SK-N-SH treated with all-trans-retinoic acid at 6 μM for 48 hours (cell line): ENCODE measurements around the gene ENDOD1.

Experiments used
- ATAC-seq: fragments of 200-7000 bp; cut with Tn5 transposase; 3 replicates; pipeline ENCODE4 v1.9.1; 2020; ENCODE audit warnings: mild to moderate bottlenecking, moderate library complexity
- ARNTL ChIP-seq: fragments of 450-650 bp; formaldehyde crosslinking; IDR thresholded peaks from 2 replicates; pipeline ENCODE4 v1.5.0; 2020; ENCODE audit warnings: low read depth, mild to moderate bottlenecking, moderate library complexity, borderline replicate concordance
- BACH2 ChIP-seq: fragments of 250-450 bp; sonication (Bioruptor Pico); IDR thresholded peaks from 2 replicates; pipeline ENCODE4 v1.9.0; 2021; ENCODE audit warnings: mild to moderate bottlenecking, borderline replicate concordance
- CREB5 ChIP-seq: fragments of 250-450 bp; sonication (Bioruptor Pico); IDR thresholded peaks from 2 replicates; pipeline ENCODE4 v1.5.1; 2020; ENCODE audit warnings: low read depth, mild to moderate bottlenecking, moderate library complexity
- CSDC2 ChIP-seq: fragments of 250-450 bp; sonication (Bioruptor Pico); IDR thresholded peaks from 2 replicates; pipeline ENCODE4 v1.5.0; 2020; ENCODE audit warnings: mild to moderate bottlenecking, moderate library complexity
- CSRNP3 ChIP-seq: fragments of 250-450 bp; sonication (Bioruptor Pico); IDR thresholded peaks from 2 replicates; pipeline ENCODE4 v1.5.1; 2021; ENCODE audit warnings: mild to moderate bottlenecking, moderate library complexity
- ESRRG ChIP-seq: fragments of 250-450 bp; sonication (Bioruptor Pico); IDR thresholded peaks from 2 replicates; pipeline ENCODE4 v1.6.1; 2021; ENCODE audit warnings: mild to moderate bottlenecking
- OSR1 ChIP-seq: fragments of 250-450 bp; sonication (Bioruptor Pico); IDR thresholded peaks from 2 replicates; pipeline ENCODE4 v1.8.0; 2022; ENCODE audit warnings: moderate library complexity, mild to moderate bottlenecking, inconsistent platforms
- PATZ1 ChIP-seq: fragments of 250-450 bp; sonication (Bioruptor Pico); IDR thresholded peaks from 2 replicates; pipeline ENCODE4 v1.8.0; 2020; ENCODE audit warnings: mild to moderate bottlenecking, moderate library complexity, borderline replicate concordance
- POU6F1 ChIP-seq: fragments of 250-450 bp; sonication (Bioruptor Pico); IDR thresholded peaks from 2 replicates; pipeline ENCODE4 v1.8.0; 2021; ENCODE audit warnings: low read depth, mild to moderate bottlenecking, moderate library complexity, borderline replicate concordance
- PPARA ChIP-seq: fragments of 250-450 bp; sonication (Bioruptor Pico); IDR thresholded peaks from 2 replicates; pipeline ENCODE4 v1.5.0; 2020; ENCODE audit warnings: mild to moderate bottlenecking, borderline replicate concordance
- SNAI2 ChIP-seq: fragments of 250-450 bp; sonication (Bioruptor Pico); IDR thresholded peaks from 2 replicates; pipeline ENCODE4 v1.5.0; 2020; ENCODE audit warnings: mild to moderate bottlenecking, moderate library complexity
- TCF4 ChIP-seq: fragments of 250-450 bp; sonication (Bioruptor Pico); IDR thresholded peaks from 2 replicates; pipeline ENCODE4 v1.8.0; 2021; ENCODE audit warnings: mild to moderate bottlenecking, moderate library complexity, borderline replicate concordance
- TOX ChIP-seq: fragments of 250-450 bp; sonication (Bioruptor Pico); IDR thresholded peaks from 2 replicates; pipeline ENCODE4 v1.8.0; 2021; ENCODE audit warnings: mild to moderate bottlenecking, moderate library complexity, borderline replicate concordance
- ZFP3 ChIP-seq: fragments of 250-450 bp; sonication (Bioruptor Pico); IDR thresholded peaks from 2 replicates; pipeline ENCODE4 v1.5.0; 2020; ENCODE audit warnings: mild to moderate bottlenecking, moderate library complexity
- ZFP30 ChIP-seq: fragments of 450-650 bp; formaldehyde crosslinking; IDR thresholded peaks from 2 replicates; pipeline ENCODE4 v1.5.0; 2022; ENCODE audit warnings: mild to moderate bottlenecking, moderate library complexity
- ZNF565 ChIP-seq: fragments of 450-650 bp; formaldehyde crosslinking; conservative IDR thresholded peaks from 2 replicates; pipeline ENCODE4 v1.5.0; 2020; ENCODE audit warnings: low read depth, mild to moderate bottlenecking, moderate library complexity
- ZNF70 ChIP-seq: fragments of 450-650 bp; formaldehyde crosslinking; IDR thresholded peaks from 2 replicates; pipeline ENCODE4 v1.5.0; 2020; ENCODE audit warnings: mild to moderate bottlenecking, moderate library complexity
- ZNF8 ChIP-seq: fragments of 450-650 bp; formaldehyde crosslinking; IDR thresholded peaks from 2 replicates; pipeline ENCODE4 v1.5.0; 2020; ENCODE audit warnings: mild to moderate bottlenecking, moderate library complexity
- TF ChIP-seq, protein P1 (sequence below): fragments of 250-450 bp; sonication (Bioruptor Pico); IDR thresholded peaks from 2 replicates; pipeline ENCODE4 v1.5.0; 2020; ENCODE audit warnings: mild to moderate bottlenecking, moderate library complexity

Gene ENDOD1

DNA sequence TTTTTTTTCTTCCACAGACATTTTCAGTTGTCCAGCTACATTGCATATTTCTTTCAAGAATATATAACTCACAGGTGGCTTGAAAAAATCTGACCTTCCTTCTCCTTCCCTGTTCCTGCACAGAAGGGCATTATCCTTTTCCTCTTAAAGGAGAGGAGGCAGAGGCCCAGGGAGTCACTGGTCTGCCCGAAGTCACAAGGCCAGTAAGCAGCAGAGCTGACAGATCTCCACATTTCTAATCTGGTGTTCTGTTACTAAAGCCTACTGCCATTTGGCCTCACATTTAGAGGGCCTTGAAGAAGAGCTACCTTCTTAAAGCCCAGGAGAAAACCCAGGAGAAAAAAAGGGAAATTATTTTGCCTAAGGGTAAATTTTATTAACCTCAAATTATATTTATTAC, 12.3 kb downstream of the ENDOD1 start:
- TF ChIP-seq TOX (CRISPR knock-in tag): no peak
- TF ChIP-seq OSR1 (CRISPR knock-in tag): no peak
- no peak for TF ChIP-seq CSDC2
- TF ChIP-seq ZNF565: no peak
- TF ChIP-seq SNAI2: no peak
- TF ChIP-seq, protein P1, sequence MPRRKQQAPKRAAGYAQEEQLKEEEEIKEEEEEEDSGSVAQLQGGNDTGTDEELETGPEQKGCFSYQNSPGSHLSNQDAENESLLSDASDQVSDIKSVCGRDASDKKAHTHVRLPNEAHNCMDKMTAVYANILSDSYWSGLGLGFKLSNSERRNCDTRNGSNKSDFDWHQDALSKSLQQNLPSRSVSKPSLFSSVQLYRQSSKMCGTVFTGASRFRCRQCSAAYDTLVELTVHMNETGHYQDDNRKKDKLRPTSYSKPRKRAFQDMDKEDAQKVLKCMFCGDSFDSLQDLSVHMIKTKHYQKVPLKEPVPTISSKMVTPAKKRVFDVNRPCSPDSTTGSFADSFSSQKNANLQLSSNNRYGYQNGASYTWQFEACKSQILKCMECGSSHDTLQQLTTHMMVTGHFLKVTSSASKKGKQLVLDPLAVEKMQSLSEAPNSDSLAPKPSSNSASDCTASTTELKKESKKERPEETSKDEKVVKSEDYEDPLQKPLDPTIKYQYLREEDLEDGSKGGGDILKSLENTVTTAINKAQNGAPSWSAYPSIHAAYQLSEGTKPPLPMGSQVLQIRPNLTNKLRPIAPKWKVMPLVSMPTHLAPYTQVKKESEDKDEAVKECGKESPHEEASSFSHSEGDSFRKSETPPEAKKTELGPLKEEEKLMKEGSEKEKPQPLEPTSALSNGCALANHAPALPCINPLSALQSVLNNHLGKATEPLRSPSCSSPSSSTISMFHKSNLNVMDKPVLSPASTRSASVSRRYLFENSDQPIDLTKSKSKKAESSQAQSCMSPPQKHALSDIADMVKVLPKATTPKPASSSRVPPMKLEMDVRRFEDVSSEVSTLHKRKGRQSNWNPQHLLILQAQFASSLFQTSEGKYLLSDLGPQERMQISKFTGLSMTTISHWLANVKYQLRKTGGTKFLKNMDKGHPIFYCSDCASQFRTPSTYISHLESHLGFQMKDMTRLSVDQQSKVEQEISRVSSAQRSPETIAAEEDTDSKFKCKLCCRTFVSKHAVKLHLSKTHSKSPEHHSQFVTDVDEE: no peak
- no peak for TF ChIP-seq PPARA

DNA sequence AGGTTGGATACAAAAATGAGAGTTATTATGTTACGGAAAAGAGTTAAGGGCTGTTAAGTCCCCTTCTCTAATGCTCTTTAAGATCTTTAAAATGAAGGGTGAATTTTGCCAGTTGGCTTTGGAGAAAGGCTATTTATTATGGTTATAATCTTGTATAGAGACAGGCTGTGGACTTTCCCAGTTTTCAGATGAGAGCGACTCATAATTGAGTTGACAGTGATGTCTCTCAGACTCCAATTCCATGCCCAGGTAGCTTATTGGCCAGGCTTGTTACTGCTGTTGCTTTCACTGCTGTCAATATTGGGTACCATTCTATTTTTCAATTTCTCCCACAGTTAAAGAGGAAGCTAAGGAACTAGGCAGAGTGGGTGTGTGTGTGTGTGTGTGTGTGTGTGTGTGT, 13.1 kb downstream of the ENDOD1 start:
- ATAC-seq: peak; percentile 43; the same call in 2 of the 3 replicates
- TF ChIP-seq CSDC2: no peak
- no peak for TF ChIP-seq TCF4 (CRISPR knock-in tag)

More for the DNA sequence above, 12.3 kb downstream of the ENDOD1 start:
- peak; percentile 22; the same call in 1 of the 3 replicates for ATAC-seq

DNA sequence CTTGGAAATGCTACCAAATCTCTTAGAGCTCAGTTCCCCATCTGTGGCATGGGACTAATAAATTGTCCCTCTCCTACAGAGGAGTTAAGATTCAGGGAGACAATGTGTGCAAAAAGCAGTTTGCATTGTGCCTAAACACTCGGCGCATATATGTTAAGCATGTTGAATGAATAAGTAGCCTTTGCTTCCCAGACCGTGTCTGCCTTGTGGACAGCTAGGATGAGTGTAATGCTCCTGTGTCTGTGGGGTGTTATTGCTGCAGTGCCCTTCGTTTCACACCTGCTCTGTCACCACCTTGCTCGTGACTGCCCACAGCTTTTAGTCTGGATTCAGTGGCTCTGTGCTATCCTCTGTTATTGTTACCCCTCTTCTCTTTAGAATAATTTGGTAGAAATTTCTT, 14.1 kb downstream of the ENDOD1 start:
- ATAC-seq: no peak
- no peak for TF ChIP-seq ZNF8 (CRISPR knock-in tag)
- no peak for TF ChIP-seq CSDC2
- TF ChIP-seq ZNF565: no peak
- no peak for TF ChIP-seq SNAI2
- TF ChIP-seq OSR1 (CRISPR knock-in tag): no peak
- TF ChIP-seq ZNF70 (CRISPR knock-in tag): no peak
- no peak for TF ChIP-seq ESRRG (CRISPR knock-in tag)
- no peak for TF ChIP-seq TOX (CRISPR knock-in tag)
- no peak for TF ChIP-seq ZFP3 (CRISPR knock-in tag)
- no peak for TF ChIP-seq PATZ1 (CRISPR knock-in tag)
- no peak for TF ChIP-seq PPARA
- no peak for TF ChIP-seq CSRNP3 (CRISPR knock-in tag)
- TF ChIP-seq TCF4 (CRISPR knock-in tag): no peak
- TF ChIP-seq POU6F1: no peak
- TF ChIP-seq CREB5 (CRISPR knock-in tag): no peak
- TF ChIP-seq ARNTL (CRISPR knock-in tag): no peak
- TF ChIP-seq ZFP30 (CRISPR knock-in tag): no peak

DNA sequence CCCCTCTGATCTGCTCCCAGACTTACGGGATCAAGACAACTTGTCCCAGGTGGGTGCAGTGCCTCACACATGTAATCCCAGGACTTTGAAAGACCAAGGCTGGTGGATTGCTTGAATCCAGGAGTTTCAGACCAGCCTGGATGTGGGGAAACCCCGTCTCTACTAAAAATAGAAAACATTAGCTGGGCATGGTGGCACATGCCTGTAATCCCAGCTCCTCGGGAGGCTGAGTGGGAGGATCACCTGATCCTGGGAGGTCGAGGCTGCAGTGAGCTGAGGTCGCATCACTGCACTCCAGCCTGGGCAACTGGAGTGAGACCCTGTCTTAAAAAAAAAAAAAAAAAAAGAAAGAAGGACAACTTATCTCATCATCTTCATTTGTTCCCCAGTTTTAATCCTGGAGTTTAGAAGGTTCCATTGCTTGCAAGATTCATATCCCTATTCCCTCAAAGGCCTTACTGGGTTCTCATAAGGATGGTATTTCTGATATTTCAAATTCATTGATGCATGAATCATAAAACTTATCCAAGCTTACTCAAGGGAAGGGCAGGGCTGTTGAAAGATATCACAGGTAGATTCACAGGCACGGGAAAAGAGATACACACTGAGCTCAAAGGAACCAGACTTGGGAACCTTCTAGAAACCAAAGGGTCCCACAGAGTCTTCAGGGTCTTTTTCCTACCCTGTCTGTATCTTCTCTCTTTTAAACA, 14.6 kb downstream of the ENDOD1 start:
- TF ChIP-seq ARNTL (CRISPR knock-in tag): no peak
- TF ChIP-seq, protein P1: no peak
- TF ChIP-seq BACH2 (CRISPR knock-in tag): no peak
- no peak for TF ChIP-seq ZNF565
- no peak for TF ChIP-seq POU6F1
- no peak for TF ChIP-seq ZFP30 (CRISPR knock-in tag)
- TF ChIP-seq, all 23 proteins: peak for 0
- ATAC-seq: no peak
